Esophagus squamous epithelium (tissue), 5 donors: ENCODE results near the gene CAPZB. TPM values are rescaled to one million over a fixed set of nuclear protein-coding genes. Genes with fewer than 3 reads are reported as not detected.
A peak's percentile ranks its signal among the peaks of the same experiment; 100 is the strongest.

ENCODE experiments used
- DNase-seq: peaks from one replicate; lab custom pipeline; 2025; lab: John Stamatoyannopoulos, UW
- H3K27ac ChIP-seq, 4 donors: fragments of 200-600 bp; sonication (generic); one replicate each; pipeline ENCODE4 v1.5.1; 2016 to 2019; ENCODE audit warnings: mild to moderate bottlenecking in 1 of 4
- H3K27me3 ChIP-seq, 4 donors: fragments of 200-600 bp; sonication (generic); 1 replicate in 3 of 4; 2 replicates in 1 of 4; pipeline versions ENCODE4 v1.5.1 to v1.6.0; 2017 to 2021; ENCODE audit warnings: antibody characterized with exemption in 1 of 4
- H3K36me3 ChIP-seq, 3 donors: fragments of 200-600 bp; sonication (generic); one replicate each; pipeline ENCODE4 v1.5.1; 2016 to 2019
- H3K4me1 ChIP-seq, 3 donors: fragments of 200-600 bp; sonication (generic); one replicate each; pipeline ENCODE4 v1.5.1; 2017 to 2019
- H3K4me3 ChIP-seq, 4 donors: fragments of 200-600 bp; sonication (generic); 1 replicate in 3 of 4; 2 replicates in 1 of 4; pipeline ENCODE4 v1.5.1; 2016 to 2019; ENCODE audit warnings: mild to moderate bottlenecking in 2 of 4, moderate library complexity in 1 of 4
- H3K9me3 ChIP-seq, 3 donors: fragments of 200-600 bp; sonication (generic); one replicate each; pipeline ENCODE4 v1.5.1; 2016 to 2019
- CTCF ChIP-seq, 6 experiments: fragments of 450-650 bp in 4 of 6; fragments of 200-600 bp in 2 of 6; sonication (generic) in 2 of 6; IDR thresholded peaks; one replicate each; pipeline ENCODE4 v1.5.1; 2016 to 2019; ENCODE audit warnings: antibody characterized with exemption in 6 of 6, mild to moderate bottlenecking in 4 of 6, moderate library complexity in 4 of 6
- POLR2A ChIP-seq, 4 donors: fragments of 450-650 bp; IDR thresholded peaks; one replicate each; pipeline ENCODE4 v1.6.1; 2017; ENCODE audit warnings: antibody characterized with exemption in 4 of 4, mild to moderate bottlenecking in 4 of 4, moderate library complexity in 3 of 4
- WGBS, 2 donors: methylation state at CpG; one replicate each; pipeline ENCODE4 v1.1.5; 2018; 5-methylcytosine and 5-hydroxymethylcytosine counted together
- intact Hi-C: fragments of 100-400 bp; cut with DNase I; formaldehyde crosslinking; loops from one replicate; pipeline ENCODE4 v1.15.0; 2022
- total RNA-seq, 4 donors: library from RNA; depleted of rRNA; stranded (reverse); fragments of >200 nt; gene quantifications; one replicate each; pipeline ENCODE4 v1.1.0, GENCODE V29; 2016
- donor health status: DM: yes; HTN: yes; CAD: no.

CAPZB gene
- total RNA-seq, 4 donors from 2014 or later, result 89.4 to 146 (median 126) TPM

DNA sequence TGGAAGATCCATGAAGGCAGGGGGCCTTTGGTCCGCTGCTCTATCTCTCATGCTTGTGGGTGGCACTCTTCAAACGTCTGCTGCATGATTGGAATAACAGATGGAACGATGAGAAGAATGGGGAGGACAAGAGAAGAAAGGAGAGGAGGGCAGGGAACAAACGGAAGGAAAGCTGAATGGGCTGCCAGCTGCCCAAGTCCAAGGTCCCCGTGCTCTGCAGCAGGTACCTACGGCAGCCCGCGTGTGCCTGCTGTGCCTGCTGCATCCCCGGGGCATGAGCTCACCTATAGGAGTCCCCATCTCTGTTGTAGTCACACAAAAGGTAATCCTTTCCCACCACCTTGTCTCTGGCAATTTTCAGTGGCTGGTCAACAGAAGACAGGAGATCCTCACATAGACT, 100.1 kb downstream of the CAPZB start:
- H3K9me3 ChIP-seq, result no peaks in the 10 kb centered on the region
- H3K4me3 ChIP-seq, result no peak overlapping the region
- 73 to 90% methylated on average over 9 of the region's 9 CpGs for WGBS, 2 donors
- peaks cover 0 to 52% (median 17%) of the 10 kb centered on the region in 3 donors for H3K36me3 ChIP-seq
- TF ChIP-seq POLR2A (IDR thresholded peaks at IDR 0.05) (no peak), CTCF (IDR thresholded peaks at IDR 0.05) (no peak)
- H3K4me1 ChIP-seq, result peaks cover 41 to 65% (median 45%) of the 10 kb centered on the region in 3 donors
- intact Hi-C loops, result no loop called here
- no peaks in the 10 kb centered on the region for H3K27me3 ChIP-seq
- DNase-seq, result no peak
- peak overlapping the region; percentile 48 to 89 (median 68) for H3K27ac ChIP-seq

GRCh38 chr1:19384772-19385187, 100.6 kb downstream of the CAPZB start:
- H3K4me3 ChIP-seq, result no peak overlapping the region
- DNase-seq, result no peak
- H3K36me3 ChIP-seq, result peaks cover 0 to 57% (median 19%) of the 10 kb centered on the region in 3 donors
- peak overlapping the region in 3 of 4 donors; percentile 28 to 89 (median 85) for H3K27ac ChIP-seq
- WGBS, 2 donors, result 82 to 93% methylated on average over 6 to 7 of the region's 7 CpGs
- TF ChIP-seq CTCF (IDR thresholded peaks at IDR 0.05), result no peak
- TF ChIP-seq POLR2A (IDR thresholded peaks at IDR 0.05), result no peak
- no peaks in the 10 kb centered on the region for H3K9me3 ChIP-seq
- no peaks in the 10 kb centered on the region for H3K27me3 ChIP-seq
- H3K4me1 ChIP-seq, result peaks cover 37 to 60% (median 41%) of the 10 kb centered on the region in 3 donors
- intact Hi-C loops, result no loop called here

DNA sequence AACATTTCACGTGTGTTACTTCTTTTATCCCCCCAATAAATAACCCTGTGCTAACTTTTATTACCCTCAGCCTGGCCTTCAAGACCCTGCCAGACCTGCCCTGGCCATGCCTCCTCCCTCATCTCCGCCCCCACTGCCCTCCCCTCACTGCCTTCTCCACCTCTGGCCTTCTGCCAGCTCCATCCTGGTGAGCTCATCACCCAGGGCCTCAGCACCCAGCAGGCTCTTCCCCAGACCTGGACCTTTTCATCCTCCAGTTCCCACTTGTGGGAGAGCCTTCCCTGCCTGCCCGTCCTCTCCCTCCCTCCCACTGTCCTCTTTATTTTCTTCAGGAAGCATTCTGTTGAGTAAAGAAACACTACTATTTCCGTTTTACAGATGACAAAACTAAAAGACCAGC, 101.2 kb downstream of the CAPZB start:
- Histone ChIP-seq H3K27me3 (no peaks in the 10 kb centered on the region), H3K27ac (peak overlapping the region in 3 of 4 donors; percentile 28 to 89 (median 85)), H3K4me1 (peaks cover 34 to 54% (median 34%) of the 10 kb centered on the region in 3 donors), H3K4me3 (no peak overlapping the region), H3K36me3 (peaks cover 0 to 64% (median 23%) of the 10 kb centered on the region in 3 donors), H3K9me3 (no peaks in the 10 kb centered on the region)
- no peak for DNase-seq
- 49 to 52% methylated on average over 4 of the region's 4 CpGs for WGBS, 2 donors
- TF ChIP-seq CTCF (IDR thresholded peaks at IDR 0.05) (no peak), POLR2A (IDR thresholded peaks at IDR 0.05) (no peak)
- intact Hi-C loops, result no loop called here

- DNase-seq, result no peak
- 58 to 74% methylated on average over 4 of the region's 4 CpGs for WGBS, 2 donors
- H3K27ac ChIP-seq, result no peak overlapping the region
These were observed 103.1 kb downstream of the CAPZB start for GRCh38 chr1:19382222-19382621.

More at GRCh38 chr1:19382222-19382621, 103.1 kb downstream of the CAPZB start:
- no peak for TF ChIP-seq CTCF (IDR thresholded peaks at IDR 0.05)
- no peak for TF ChIP-seq POLR2A (IDR thresholded peaks at IDR 0.05)
- H3K4me3 ChIP-seq, result no peak overlapping the region
- peaks cover 22 to 43% (median 25%) of the 10 kb centered on the region in 3 donors for H3K4me1 ChIP-seq
- peaks cover 0 to 82% (median 33%) of the 10 kb centered on the region in 3 donors for H3K36me3 ChIP-seq
- no peaks in the 10 kb centered on the region for H3K9me3 ChIP-seq
- H3K27me3 ChIP-seq, result no peaks in the 10 kb centered on the region
- intact Hi-C loops, result no loop called here
